MCF 10A (cell line): ENCODE data around the gene SCNN1B. TPM values are rescaled to one million over a fixed set of nuclear protein-coding genes. Genes with fewer than 3 reads are reported as not detected.

Source experiments
- BruUV-seq: library from RNA; stranded (reverse); fragments of 400-500 nt; replicated peaks from 2 replicates; lab custom pipeline; 2021; lab: Mats Ljungman, UMichigan
- CTCF ChIA-PET: fragments of 300-600 bp; sonication (Branson Sonifier 250); formaldehyde crosslinking; extraction: SDS; loops from one replicate; lab custom pipeline; 2021; ENCODE audit warnings: antibody characterized with exemption, inconsistent platforms; lab: Yijun Ruan, JAX
- POLR2A ChIA-PET: fragments of 300-600, 350-650 bp; sonication (Branson Sonifier 250); formaldehyde crosslinking; extraction: SDS; loops from one replicate; lab custom pipeline; 2020; ENCODE audit warnings: antibody characterized with exemption, inconsistent platforms; lab: Yijun Ruan, JAX
- DNase-seq: peaks from one replicate; pipeline ENCODE4 v3.0.0-alpha.2; 2018; ENCODE audit not compliant: unreplicated experiment
- H3K27ac Mint-ChIP-seq: one replicate; pipeline ENCODE4 v1.8.0; 2022; ENCODE audit warnings: mild to moderate bottlenecking, low read depth, mixed read lengths; ENCODE audit not compliant: unreplicated experiment
- H3K27me3 Mint-ChIP-seq: one replicate; pipeline ENCODE4 v1.8.0; 2022; ENCODE audit warnings: mixed read lengths; ENCODE audit not compliant: insufficient read depth, unreplicated experiment
- H3K36me3 Mint-ChIP-seq: one replicate; pipeline ENCODE4 v1.8.0; 2022; ENCODE audit warnings: mild to moderate bottlenecking, moderate library complexity, mixed read lengths; ENCODE audit not compliant: insufficient read depth, unreplicated experiment
- H3K4me1 Mint-ChIP-seq: one replicate; pipeline ENCODE4 v1.8.0; 2022; ENCODE audit warnings: mixed read lengths; ENCODE audit not compliant: insufficient read depth, unreplicated experiment
- H3K4me3 Mint-ChIP-seq: one replicate; pipeline ENCODE4 v1.8.0; 2022; ENCODE audit warnings: mild to moderate bottlenecking, moderate library complexity, mixed read lengths; ENCODE audit not compliant: unreplicated experiment
- H3K9me3 Mint-ChIP-seq: one replicate; pipeline ENCODE4 v1.8.0; 2022; ENCODE audit warnings: mixed read lengths; ENCODE audit not compliant: unreplicated experiment
- intact Hi-C: fragments of 100-400 bp; cut with micrococcal nuclease; formaldehyde crosslinking; loops from 2 replicates; pipeline ENCODE4 v1.14.1; 2022
- total RNA-seq: library from RNA; stranded (reverse); gene quantifications from 2 replicates; pipeline ENCODE4 v1.2.3, GENCODE V29; 2022
- TF ChIP-seq, protein P1 (sequence below): fragments of 200-600 bp; IDR thresholded peaks from one replicate; pipeline ENCODE4 v1.8.0; 2022; ENCODE audit warnings: antibody characterized with exemption, mild to moderate bottlenecking; ENCODE audit not compliant: unreplicated experiment

SCNN1B gene
- total RNA-seq, 1 experiment from 2014 or later, result 12.5 TPM

DNA sequence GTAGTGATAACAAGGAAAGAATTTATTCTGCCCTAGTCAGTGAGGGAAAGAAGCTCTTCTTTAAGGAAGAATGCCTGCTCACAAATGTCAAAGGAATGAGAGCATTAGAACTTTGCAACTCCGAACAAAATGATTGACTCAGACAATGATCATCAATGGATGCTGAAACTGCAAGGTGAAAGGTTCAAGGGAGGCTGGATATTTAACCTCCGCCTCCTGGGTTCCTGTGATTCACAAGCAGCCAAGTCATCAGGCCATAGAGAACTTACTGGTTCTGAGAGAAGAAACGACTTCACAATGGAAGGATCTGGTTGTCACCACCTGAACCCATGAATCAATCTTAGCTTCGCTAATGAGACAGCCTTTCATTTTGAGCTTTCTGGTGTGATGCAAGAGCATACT, 16.0 kb upstream of the SCNN1B start:
- peak; percentile 68 for DNase-seq
- TF ChIP-seq, protein P1, sequence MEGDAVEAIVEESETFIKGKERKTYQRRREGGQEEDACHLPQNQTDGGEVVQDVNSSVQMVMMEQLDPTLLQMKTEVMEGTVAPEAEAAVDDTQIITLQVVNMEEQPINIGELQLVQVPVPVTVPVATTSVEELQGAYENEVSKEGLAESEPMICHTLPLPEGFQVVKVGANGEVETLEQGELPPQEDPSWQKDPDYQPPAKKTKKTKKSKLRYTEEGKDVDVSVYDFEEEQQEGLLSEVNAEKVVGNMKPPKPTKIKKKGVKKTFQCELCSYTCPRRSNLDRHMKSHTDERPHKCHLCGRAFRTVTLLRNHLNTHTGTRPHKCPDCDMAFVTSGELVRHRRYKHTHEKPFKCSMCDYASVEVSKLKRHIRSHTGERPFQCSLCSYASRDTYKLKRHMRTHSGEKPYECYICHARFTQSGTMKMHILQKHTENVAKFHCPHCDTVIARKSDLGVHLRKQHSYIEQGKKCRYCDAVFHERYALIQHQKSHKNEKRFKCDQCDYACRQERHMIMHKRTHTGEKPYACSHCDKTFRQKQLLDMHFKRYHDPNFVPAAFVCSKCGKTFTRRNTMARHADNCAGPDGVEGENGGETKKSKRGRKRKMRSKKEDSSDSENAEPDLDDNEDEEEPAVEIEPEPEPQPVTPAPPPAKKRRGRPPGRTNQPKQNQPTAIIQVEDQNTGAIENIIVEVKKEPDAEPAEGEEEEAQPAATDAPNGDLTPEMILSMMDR, result no peak
- peak overlapping the region; percentile 59 for H3K27ac Mint-ChIP-seq
- POLR2A ChIA-PET, result interaction anchor here (0.6 to 12.8 kb wide), 20 partner anchors 11 to 149 kb away, joined by 3 to 204 read pairs (median 4); partner anchors contain the start of genes SCNN1B and SCNN1G
- BruUV-seq, result no TSS peak
- no peaks in the 10 kb centered on the region for H3K27me3 Mint-ChIP-seq
- intact Hi-C loops, result no loop called here
- no peaks in the 10 kb centered on the region for H3K9me3 Mint-ChIP-seq
- CTCF ChIA-PET, result interaction anchor here (0.6 to 7.9 kb wide), 8 partner anchors 11 to 1689 kb away, joined by 3 to 54 read pairs (median 4); no protein-coding TSS in a partner anchor
- no peaks in the 10 kb centered on the region for H3K36me3 Mint-ChIP-seq
- H3K4me1 Mint-ChIP-seq, result peaks cover 16% of the 10 kb centered on the region
- H3K4me3 Mint-ChIP-seq, result no peak overlapping the region

DNA sequence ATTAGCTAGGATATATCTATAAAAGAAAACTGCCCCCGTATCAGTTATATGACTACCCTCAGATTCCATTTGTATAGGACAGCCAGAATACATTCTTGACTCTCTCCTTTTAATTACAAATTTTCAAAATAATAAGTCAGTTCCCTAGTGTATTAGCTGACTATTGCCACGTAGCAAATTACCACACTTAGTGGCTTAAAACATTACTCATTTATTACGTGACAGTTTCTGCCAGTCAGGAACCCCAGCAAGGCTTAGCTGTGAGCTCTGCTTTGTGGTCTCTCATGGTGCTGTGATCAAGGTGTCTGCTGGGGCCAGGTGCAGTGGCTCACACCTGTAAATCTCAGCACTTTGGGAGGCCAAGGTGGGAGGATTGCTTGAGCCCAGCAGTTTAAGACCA, 13.9 kb upstream of the SCNN1B start:
- no TSS peak for BruUV-seq
- Mint-ChIP-seq H3K4me3 (no peak overlapping the region), H3K9me3 (no peaks in the 10 kb centered on the region), H3K27ac (no peak overlapping the region), H3K27me3 (no peaks in the 10 kb centered on the region), H3K36me3 (no peaks in the 10 kb centered on the region), H3K4me1 (peaks cover 9% of the 10 kb centered on the region)
- ChIA-PET POLR2A (interaction anchor here (0.6 to 12.8 kb wide), 2 partner anchors 30 to 58 kb away, joined by 3 to 204 read pairs; no protein-coding TSS in a partner anchor), CTCF (interaction anchor here (0.7 to 3.3 kb wide), 3 partner anchors 135 to 251 kb away, joined by 3 to 15 read pairs (median 3); no protein-coding TSS in a partner anchor)
- intact Hi-C loops, result no loop called here
- DNase-seq, result no peak
- TF ChIP-seq, protein P1, result no peak

DNA sequence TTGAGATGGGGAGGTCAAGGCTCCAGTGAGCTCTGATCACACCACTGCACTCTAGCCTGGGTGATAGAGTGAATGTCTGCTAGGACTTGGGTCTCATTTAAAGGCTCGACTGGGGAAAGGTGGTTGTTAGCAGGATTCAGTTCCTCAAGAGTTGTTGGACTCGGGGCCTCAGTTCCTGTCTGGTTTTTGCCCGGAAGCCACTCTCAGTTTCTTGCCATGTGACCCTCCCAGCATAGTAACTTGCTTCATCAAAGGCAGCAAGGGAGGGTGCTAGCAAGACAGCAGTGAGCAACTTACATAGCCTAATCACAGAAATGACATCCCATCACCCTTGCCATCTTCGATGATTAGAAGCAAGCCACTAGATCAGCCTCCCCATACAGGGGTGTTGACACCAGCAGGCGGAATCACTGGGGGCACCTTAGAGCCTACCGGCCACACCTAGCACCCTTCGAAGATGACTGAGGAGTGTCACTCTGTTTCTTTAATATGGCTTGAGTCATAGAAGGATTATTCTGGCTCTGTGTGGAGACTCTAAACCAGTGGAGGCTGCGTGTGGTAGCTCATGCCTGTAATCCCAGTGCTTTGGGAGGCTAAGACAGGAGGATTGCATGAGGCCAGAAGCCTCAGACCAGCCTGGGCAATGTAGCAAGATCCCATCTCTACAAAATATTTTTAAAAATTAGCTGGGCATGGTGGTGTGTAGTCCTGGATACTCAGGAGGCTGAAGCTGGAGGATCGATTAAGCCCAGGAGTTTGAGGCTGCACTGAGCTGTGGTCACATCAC, 13.2 kb upstream of the SCNN1B start:
- no peaks in the 10 kb centered on the region for H3K9me3 Mint-ChIP-seq
- no peaks in the 10 kb centered on the region for H3K36me3 Mint-ChIP-seq
- ChIA-PET CTCF (interaction anchor here (0.7 to 3.3 kb wide), 3 partner anchors 136 to 662 kb away, joined by 3 to 15 read pairs (median 5); no protein-coding TSS in a partner anchor), POLR2A (interaction anchor here (0.6 to 12.8 kb wide), 2 partner anchors 31 to 57 kb away, joined by 3 to 204 read pairs; no protein-coding TSS in a partner anchor)
- peaks cover 9% of the 10 kb centered on the region for H3K4me1 Mint-ChIP-seq
- no peak for DNase-seq
- BruUV-seq, result no TSS peak
- H3K27me3 Mint-ChIP-seq, result no peaks in the 10 kb centered on the region
- intact Hi-C loops, result no loop called here
- no peak overlapping the region for H3K4me3 Mint-ChIP-seq
- TF ChIP-seq, protein P1, result no peak
- H3K27ac Mint-ChIP-seq, result no peak overlapping the region
